ENCODE results near the gene NCEH1. TPM values are rescaled to one million over a fixed set of nuclear protein-coding genes. Genes with fewer than 3 reads are reported as not detected.

The NCEH1 gene
- total RNA-seq, 1 experiment from 2014 or later = 43.5 TPM

- ChIA-PET CTCF (no interaction called here), POLR2A (ENCODE audit: unreplicated experiment) (interaction anchor here (0.6 kb wide), 1 partner anchor 139 kb away, joined by 3 read pairs; no protein-coding TSS in a partner anchor)
- intact Hi-C loops (cut with micrococcal nuclease; ENCODE audit: unreplicated experiment) = no loop called here
- Histone ChIP-seq H3K9me2 (ENCODE audit: insufficient read depth) (no peaks in the 10 kb centered on the region), H2AFZ (no peak overlapping the region), H3K4me3 (no peak overlapping the region), H3K36me3 (ENCODE audit: low read depth) (no peaks in the 10 kb centered on the region), H3K4me1 (replicated peaks; ENCODE audit: insufficient read depth) (no peaks in the 10 kb centered on the region), H3F3A (ENCODE audit: insufficient read depth, low read depth) (no peaks in the 10 kb centered on the region), H3K4me2 (no peak overlapping the region), H3K27ac (no peak overlapping the region), H3K79me2 (ENCODE audit: low read depth) (no peaks in the 10 kb centered on the region), H4K20me1 (ENCODE audit: insufficient read depth) (no peaks in the 10 kb centered on the region), H3K9me3 (ENCODE audit: insufficient read depth, low read depth) (0 out of 2 replicates have a peak, but pooled peaks cover under 1% of the 10 kb centered on the region), H3K27me3 (ENCODE audit: insufficient read depth, low read depth) (no peaks in the 10 kb centered on the region)
- BruUV-seq (replicated peaks) = no TSS peak
- DNase-seq = no peak
- no peak for TF ChIP-seq EZH2 (IDR thresholded peaks at IDR 0.05; ENCODE audit: low read depth)
- no peak for TF ChIP-seq CTCF (conservative IDR thresholded peaks at IDR 0.05)
These were observed 96.3 kb downstream of the NCEH1 start for GRCh38 chr3:172614340-172615274.

DNA sequence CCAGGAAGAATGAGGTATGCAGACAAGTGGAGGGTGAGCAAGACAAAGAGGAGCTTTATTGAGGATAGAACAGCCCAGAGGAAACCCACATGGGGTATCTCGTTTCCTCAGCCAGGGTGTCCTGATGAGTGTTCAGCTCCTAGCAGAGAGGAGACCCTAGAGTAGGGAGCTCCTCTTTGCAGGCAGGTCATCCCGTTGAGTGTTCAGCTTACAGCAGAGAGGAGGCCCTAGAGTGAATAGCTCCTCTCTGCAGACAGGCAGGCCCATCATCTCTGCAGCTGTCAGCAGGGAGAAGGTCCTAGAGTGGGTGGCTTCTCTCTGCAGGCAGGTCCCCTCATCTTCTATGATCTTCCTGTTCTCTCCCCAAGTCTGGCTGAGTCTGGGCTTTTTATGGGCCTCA is 97.0 kb downstream of the NCEH1 start:
- no TSS peak for BruUV-seq (replicated peaks)
- H3K27ac ChIP-seq = no peak overlapping the region
- H3K9me2 ChIP-seq (ENCODE audit: insufficient read depth) = no peaks in the 10 kb centered on the region
- ChIA-PET POLR2A (ENCODE audit: unreplicated experiment) (no interaction called here), CTCF (no interaction called here)
- H4K20me1 ChIP-seq (ENCODE audit: insufficient read depth) = no peaks in the 10 kb centered on the region
- TF ChIP-seq EZH2 (IDR thresholded peaks at IDR 0.05; ENCODE audit: low read depth) (no peak), CTCF (conservative IDR thresholded peaks at IDR 0.05) (no peak)
- H3K4me1 ChIP-seq (replicated peaks; ENCODE audit: insufficient read depth) = no peaks in the 10 kb centered on the region
- H3K36me3 ChIP-seq (ENCODE audit: low read depth) = no peaks in the 10 kb centered on the region
- H2AFZ ChIP-seq = no peak overlapping the region
- H3K4me2 ChIP-seq = no peak overlapping the region
- no peaks in the 10 kb centered on the region for H3K79me2 ChIP-seq (ENCODE audit: low read depth)
- H3K27me3 ChIP-seq (ENCODE audit: insufficient read depth, low read depth) = no peaks in the 10 kb centered on the region
- H3F3A ChIP-seq (ENCODE audit: insufficient read depth, low read depth) = no peaks in the 10 kb centered on the region
- DNase-seq = no peak
- intact Hi-C loops (cut with micrococcal nuclease; ENCODE audit: unreplicated experiment) = no loop called here
- H3K4me3 ChIP-seq = no peak overlapping the region
- 0 out of 2 replicates have a peak, but pooled peaks cover 4% of the 10 kb centered on the region for H3K9me3 ChIP-seq (ENCODE audit: insufficient read depth, low read depth)

- Histone ChIP-seq H3K36me3 (ENCODE audit: low read depth) (no peaks in the 10 kb centered on the region), H3K27ac (no peak overlapping the region), H3K9me2 (ENCODE audit: insufficient read depth) (no peaks in the 10 kb centered on the region), H3K9me3 (ENCODE audit: insufficient read depth, low read depth) (0 out of 2 replicates have a peak, but pooled peaks cover 4% of the 10 kb centered on the region), H3K27me3 (ENCODE audit: insufficient read depth, low read depth) (no peaks in the 10 kb centered on the region), H3K79me2 (ENCODE audit: low read depth) (no peaks in the 10 kb centered on the region), H2AFZ (no peak overlapping the region), H4K20me1 (ENCODE audit: insufficient read depth) (no peaks in the 10 kb centered on the region), H3K4me3 (no peak overlapping the region), H3K4me1 (replicated peaks; ENCODE audit: insufficient read depth) (no peaks in the 10 kb centered on the region), H3K4me2 (no peak overlapping the region), H3F3A (ENCODE audit: insufficient read depth, low read depth) (no peaks in the 10 kb centered on the region)
- intact Hi-C loops (cut with micrococcal nuclease; ENCODE audit: unreplicated experiment) = no loop called here
- DNase-seq = no peak
- ChIA-PET POLR2A (ENCODE audit: unreplicated experiment) (interaction anchor here (0.6 kb wide), 1 partner anchor 25 kb away, joined by 22 read pairs; no protein-coding TSS in a partner anchor), CTCF (no interaction called here)
- TF ChIP-seq CTCF (conservative IDR thresholded peaks at IDR 0.05) (no peak), EZH2 (IDR thresholded peaks at IDR 0.05; ENCODE audit: low read depth) (no peak)
- BruUV-seq (replicated peaks) = no TSS peak
These were observed 97.8 kb downstream of the NCEH1 start for GRCh38 chr3:172612871-172613678.
